ENCODE results near the gene HGS. TPM values are rescaled to one million over a fixed set of nuclear protein-coding genes. Genes with fewer than 3 reads are reported as not detected.

The HGS gene
- total RNA-seq, 2 donors from 2014 or later = 93.8 to 108 TPM

DNA sequence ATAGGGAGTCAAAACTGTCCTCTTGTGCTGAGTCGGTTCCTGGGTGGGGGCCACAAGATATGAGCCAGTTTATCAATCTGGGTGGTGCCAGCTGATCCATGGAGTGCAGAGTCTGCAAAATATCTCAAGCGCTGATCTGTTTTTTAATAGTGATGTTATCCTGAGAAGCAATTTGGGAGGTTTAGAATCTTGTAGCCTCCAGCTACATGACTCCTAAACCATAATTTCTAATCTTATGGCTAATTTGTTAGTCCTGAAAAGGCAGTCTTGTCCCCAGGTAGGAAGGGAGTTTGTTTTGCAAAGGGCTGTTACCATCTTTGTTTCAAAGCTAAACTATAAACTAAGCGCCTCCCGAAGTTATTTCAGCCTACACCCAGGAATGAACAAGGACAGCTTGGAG lies 45.1 kb upstream of the HGS start:
- TF ChIP-seq CTCF (IDR thresholded peaks at IDR 0.05) = no peak
- H3K27me3 ChIP-seq (replicated peaks; ENCODE audit: insufficient read depth) = no peaks in the 10 kb centered on the region
- peaks cover 23 to 31% of the 10 kb centered on the region in 2 donors for H3K4me1 ChIP-seq (ENCODE audit: control insufficient read depth in 1 of 2, low read depth in 2 of 2)
- no peaks in the 10 kb centered on the region for H3K36me3 ChIP-seq
- ATAC-seq (ENCODE audit: insufficient number of reproducible peaks, low FRiP score, low read depth) = no peak
- no peak for DNase-seq (ENCODE audit: low spot score)
- no peak overlapping the region for H3K27ac ChIP-seq
- no peak overlapping the region for H3K4me3 ChIP-seq
- no peaks in the 10 kb centered on the region for H3K9me3 ChIP-seq

GRCh38 chr17:81640011-81640410 lies 43.8 kb upstream of the HGS start:
- no peak for TF ChIP-seq CTCF (IDR thresholded peaks at IDR 0.05)
- ATAC-seq (ENCODE audit: insufficient number of reproducible peaks, low FRiP score, low read depth) (no peak), DNase-seq (ENCODE audit: low spot score) (no peak)
- Histone ChIP-seq H3K9me3 (no peaks in the 10 kb centered on the region), H3K27ac (no peak overlapping the region), H3K27me3 (replicated peaks; ENCODE audit: insufficient read depth) (no peaks in the 10 kb centered on the region), H3K4me3 (no peak overlapping the region), H3K36me3 (no peaks in the 10 kb centered on the region), H3K4me1 (ENCODE audit: control insufficient read depth in 1 of 2, low read depth in 2 of 2) (peaks cover 11 to 17% of the 10 kb centered on the region in 2 donors)

GRCh38 chr17:81641825-81642489 lies 41.9 kb upstream of the HGS start:
- no peaks in the 10 kb centered on the region for H3K9me3 ChIP-seq
- H3K27ac ChIP-seq = no peak overlapping the region

GRCh38 chr17:81644496-81644895 lies 39.3 kb upstream of the HGS start:
- TF ChIP-seq CTCF (IDR thresholded peaks at IDR 0.05) = no peak
- no peak overlapping the region for H3K4me3 ChIP-seq
- H3K27ac ChIP-seq = no peak overlapping the region
- peaks cover 3% of the 10 kb centered on the region for H3K27me3 ChIP-seq (replicated peaks; ENCODE audit: insufficient read depth)
- H3K9me3 ChIP-seq = no peaks in the 10 kb centered on the region
- no peaks in the 10 kb centered on the region for H3K36me3 ChIP-seq
- DNase-seq (ENCODE audit: low spot score) = no peak
- H3K4me1 ChIP-seq (ENCODE audit: control insufficient read depth in 1 of 2, low read depth in 2 of 2) = no peaks in the 10 kb centered on the region
- no peak for ATAC-seq (ENCODE audit: insufficient number of reproducible peaks, low FRiP score, low read depth)

More at GRCh38 chr17:81641825-81642489, 41.9 kb upstream of the HGS start:
- no peak for TF ChIP-seq CTCF (IDR thresholded peaks at IDR 0.05)
- DNase-seq (ENCODE audit: low spot score) = no peak
- no peaks in the 10 kb centered on the region for H3K27me3 ChIP-seq (replicated peaks; ENCODE audit: insufficient read depth)
- H3K4me3 ChIP-seq = no peak overlapping the region
- ATAC-seq (ENCODE audit: insufficient number of reproducible peaks, low FRiP score, low read depth) = no peak
- peaks cover 0 to 4% of the 10 kb centered on the region in 2 donors for H3K4me1 ChIP-seq (ENCODE audit: control insufficient read depth in 1 of 2, low read depth in 2 of 2)
- no peaks in the 10 kb centered on the region for H3K36me3 ChIP-seq

GRCh38 chr17:81644976-81645952 lies 38.5 kb upstream of the HGS start:
- no peaks in the 10 kb centered on the region for H3K36me3 ChIP-seq
- H3K4me1 ChIP-seq (ENCODE audit: control insufficient read depth in 1 of 2, low read depth in 2 of 2) = no peaks in the 10 kb centered on the region
- DNase-seq (ENCODE audit: low spot score) (no peak), ATAC-seq (ENCODE audit: insufficient number of reproducible peaks, low FRiP score, low read depth) (no peak)
- H3K4me3 ChIP-seq = no peak overlapping the region
- peaks cover 3% of the 10 kb centered on the region for H3K27me3 ChIP-seq (replicated peaks; ENCODE audit: insufficient read depth)
- no peaks in the 10 kb centered on the region for H3K9me3 ChIP-seq
- no peak for TF ChIP-seq CTCF (IDR thresholded peaks at IDR 0.05)
- no peak overlapping the region for H3K27ac ChIP-seq
